NCI-H524 (cell line): ENCODE results near the gene SPATA21.

ENCODE experiments used
- DNase-seq, 2 experiments: peaks; one replicate each; lab custom pipeline; 2025; lab: John Stamatoyannopoulos, UW

The SPATA21 gene

DNA sequence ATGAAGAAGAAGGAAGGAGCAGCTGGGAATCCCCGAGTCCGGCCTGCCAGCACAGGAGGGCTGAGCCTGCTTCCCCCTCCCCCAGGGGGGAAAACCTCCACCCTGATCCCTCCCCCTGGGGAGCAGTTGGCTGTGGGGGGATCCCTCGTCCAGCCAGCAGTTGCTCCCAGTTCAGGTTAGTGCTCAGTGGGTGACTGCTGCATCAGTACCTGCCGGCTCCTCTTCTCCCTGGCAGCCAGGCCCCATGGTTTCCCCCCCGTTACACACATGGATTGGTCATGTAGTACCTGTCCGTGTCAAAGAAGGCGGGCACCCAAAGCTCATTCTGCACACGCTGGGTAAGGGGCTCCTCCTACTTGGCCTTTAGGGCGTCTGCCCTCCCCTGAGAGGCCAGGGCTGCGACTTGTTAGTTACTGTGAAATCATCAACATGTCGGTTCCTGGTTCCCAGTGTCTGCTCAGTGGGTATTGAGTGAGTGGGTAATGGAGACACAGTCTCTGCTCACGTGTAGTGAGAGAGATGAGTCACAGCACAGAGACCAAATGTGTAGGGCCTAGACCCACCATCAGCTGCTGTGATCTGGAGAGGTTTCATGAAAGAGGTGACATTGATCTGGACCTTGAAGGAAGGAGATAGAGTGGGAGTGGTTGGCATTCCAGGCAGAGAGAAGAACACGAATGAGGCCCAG lies 14.8 kb upstream of the SPATA21 start:
- no peak for DNase-seq

DNA sequence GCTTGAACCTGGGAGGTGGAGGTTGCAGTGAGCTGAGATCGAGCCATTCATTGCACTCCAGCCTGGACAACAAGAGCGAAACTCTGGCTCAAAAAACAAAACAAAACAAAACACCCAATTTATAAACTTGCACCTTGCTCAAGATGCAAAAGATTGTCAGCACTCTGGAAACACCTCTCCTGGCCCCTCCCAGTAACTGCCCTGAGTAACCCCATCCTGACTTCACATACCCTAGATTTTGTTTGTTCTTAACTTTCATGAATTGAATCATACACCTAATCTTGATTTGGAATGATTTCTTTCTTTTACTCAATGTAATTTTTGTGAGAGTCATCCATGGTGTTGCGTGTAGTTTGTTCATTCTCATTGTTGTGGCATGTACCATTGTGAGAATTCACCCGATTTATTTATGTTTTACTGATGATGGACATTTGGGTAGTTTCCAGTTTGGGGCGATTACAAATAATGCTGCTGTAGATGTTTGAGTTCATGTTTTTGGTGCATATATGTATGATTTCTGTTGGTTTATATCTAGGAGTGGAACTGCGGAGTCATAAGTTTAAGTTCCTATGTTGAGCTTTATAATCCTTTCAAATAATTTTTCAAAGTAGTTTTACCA lies 13.7 kb upstream of the SPATA21 start:
- DNase-seq, result no peak

DNA sequence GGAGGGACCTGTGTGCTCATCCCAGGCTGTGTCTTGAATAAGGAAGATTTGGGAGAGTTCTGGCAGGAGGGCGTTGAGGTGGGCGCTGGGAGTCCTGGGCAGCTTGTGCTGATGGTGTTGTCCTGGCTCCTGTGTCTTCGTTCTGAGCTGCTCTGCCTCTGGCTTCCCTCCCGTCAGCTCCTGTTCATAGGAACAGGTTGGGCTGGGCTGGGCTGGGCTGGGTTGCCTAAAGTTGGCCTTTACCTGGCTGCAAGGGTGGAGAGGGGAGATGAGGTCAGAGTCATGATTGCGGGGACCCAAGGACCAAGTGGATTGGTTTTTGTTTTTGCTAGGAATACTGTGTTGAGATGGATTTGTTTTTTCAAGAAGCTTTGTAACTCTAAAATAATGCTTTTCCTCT lies 12.4 kb upstream of the SPATA21 start:
- DNase-seq, result no peak

DNA sequence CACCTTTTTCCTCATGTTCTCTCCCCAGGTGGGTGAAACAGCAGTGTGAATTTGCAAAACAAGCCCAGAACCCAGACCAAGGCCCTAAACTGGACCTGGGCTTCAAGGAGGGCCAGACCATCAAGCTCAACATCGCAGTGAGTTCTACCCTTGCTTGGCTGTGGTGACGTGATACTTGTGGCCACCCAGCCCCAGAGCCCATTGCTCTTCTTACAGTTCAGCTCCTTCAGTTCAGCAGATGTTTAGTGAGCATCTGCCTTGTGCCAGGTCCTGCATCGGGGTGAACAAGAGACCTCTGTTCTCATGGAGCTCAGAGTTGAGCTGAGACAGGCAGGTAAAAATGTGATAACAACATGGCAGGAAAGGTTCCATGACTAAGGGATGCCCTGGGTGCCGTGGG lies 11.8 kb upstream of the SPATA21 start:
- no peak for DNase-seq

DNA sequence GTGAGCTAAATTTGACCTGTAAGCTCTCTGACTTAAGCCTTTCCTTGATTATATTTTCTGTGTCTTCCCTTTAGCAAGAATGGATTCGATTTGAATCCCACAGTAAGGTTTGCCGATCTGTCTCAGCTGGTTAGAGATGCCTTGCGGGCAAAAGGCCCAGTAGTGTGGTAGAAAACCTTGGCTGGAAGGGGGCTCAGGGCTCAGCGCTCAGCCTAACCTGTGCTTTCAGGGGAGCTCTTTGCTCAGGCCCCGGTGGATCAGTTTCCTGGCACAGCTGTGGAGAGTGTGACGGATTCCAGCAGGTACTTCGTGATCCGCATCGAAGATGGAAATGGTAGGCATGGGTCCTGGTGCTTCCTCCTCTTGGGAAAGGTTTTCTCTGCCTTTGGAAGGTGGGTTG lies 10.4 kb upstream of the SPATA21 start:
- no peak for DNase-seq

DNA sequence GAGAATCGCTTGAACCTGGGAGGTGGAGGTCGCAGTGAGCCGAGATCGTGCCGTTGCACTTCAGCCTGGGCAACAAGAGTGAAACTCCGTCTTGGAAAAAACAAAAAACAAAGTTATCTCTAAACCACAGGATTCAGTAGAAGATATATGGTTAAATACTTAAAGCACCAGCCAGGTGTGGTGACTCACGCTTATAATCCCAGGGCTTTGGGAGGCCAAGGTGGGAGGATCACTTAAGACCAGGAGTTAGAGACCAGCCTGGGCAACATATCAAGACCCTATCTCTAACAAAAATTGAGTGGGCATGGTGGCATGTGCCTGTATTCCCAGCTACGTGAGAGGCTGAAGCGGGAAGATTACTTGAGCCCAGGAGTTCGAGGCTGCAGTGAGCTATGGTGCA lies 8.9 kb upstream of the SPATA21 start:
- no peak for DNase-seq

DNA sequence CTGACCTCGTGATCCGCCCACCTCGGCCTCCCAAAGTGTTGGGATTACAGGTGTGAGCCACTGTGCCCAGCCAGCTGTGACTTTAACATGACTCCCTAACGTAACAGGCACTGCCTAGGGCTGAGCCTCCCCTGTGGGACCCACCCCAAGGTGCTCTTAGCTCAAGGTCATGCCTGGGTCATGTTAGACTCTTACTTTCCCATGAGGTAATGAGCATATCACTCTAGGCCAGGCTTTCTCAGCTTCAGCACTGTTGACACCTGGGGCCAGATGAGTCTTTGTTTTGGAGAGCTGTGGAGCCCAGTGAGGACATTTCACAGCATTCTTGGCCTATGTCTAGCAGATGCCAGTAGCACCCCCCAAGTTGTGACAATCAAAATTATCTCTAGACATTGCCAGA lies 7.8 kb upstream of the SPATA21 start:
- DNase-seq, result no peak

DNA sequence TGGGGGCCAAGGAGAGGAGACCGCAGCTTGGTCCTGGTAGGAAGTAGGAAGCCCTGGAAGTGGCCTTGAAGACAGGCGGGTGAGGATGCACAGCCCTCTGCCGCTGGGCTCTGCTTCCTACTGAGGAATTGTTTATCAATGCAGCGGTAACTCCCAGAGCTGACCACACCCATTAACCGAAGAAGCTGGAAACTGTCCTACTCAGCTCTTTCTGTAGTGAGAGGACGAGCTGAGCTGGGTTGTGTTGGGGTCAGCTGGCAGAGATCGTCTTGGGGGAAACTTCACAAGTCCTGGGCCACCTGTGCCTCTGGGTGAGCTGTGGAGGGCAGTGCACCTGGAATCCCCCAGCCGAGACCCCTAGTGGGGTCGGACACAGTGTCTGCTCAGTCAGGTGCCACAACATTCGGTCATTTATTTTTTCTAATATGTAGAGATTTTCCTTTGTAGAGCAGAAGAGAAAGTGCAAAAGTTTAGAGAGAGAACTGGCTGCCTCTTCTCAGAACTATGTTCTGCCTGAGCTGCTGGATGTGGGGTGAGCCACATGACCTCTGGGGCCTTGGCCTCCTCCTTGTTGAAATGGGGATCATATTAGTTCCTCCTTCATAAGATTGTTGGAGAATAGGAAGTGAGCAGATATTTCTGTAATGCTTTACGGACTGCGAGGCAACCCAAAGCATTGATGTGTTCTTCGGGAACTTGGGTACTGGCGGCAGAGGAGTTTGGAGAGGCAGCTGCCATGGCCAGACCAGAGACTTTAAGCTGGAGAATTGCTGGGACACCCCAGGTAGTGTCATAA lies 6.9 kb upstream of the SPATA21 start:
- DNase-seq, result no peak

DNA sequence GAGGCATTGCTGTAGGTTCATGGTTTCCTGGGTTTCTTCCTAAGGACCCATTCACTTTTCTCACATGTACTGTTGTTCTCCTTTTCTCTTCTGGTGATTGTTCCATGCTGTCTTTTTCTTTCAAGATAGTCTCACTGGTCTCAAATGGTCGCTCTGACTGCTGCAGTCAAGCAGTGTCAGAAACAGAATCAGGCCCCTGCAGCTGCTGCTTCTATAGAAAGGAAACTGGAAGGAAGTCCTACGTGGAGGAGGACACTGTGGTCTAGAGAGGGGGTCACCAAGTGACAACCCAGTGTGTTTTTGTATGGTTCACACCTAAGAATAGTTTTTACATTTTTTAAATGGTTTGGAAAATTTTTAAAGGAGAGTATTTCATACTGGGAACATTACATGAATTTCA lies 5.7 kb upstream of the SPATA21 start:
- no peak for DNase-seq

DNA sequence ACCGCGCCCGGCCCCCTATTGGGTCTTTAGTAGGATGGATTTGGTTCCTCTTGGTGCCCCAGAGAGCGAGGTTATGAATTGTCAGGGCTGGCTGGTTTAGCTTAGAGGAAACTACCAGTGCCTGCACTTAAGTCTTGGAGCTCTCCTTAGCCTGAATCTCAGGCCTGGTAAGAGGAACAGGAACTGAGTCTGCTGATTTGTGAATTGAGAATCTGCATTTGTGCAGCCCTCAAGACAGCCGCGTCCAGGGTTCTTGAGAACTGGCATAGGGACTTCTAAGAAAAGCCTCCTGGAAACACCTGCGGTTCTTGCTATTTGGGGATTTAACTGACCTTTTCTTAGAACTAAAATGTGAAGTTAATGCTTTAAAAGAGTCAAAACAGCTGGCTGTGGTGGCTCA lies 5.0 kb upstream of the SPATA21 start:
- no peak for DNase-seq

DNA sequence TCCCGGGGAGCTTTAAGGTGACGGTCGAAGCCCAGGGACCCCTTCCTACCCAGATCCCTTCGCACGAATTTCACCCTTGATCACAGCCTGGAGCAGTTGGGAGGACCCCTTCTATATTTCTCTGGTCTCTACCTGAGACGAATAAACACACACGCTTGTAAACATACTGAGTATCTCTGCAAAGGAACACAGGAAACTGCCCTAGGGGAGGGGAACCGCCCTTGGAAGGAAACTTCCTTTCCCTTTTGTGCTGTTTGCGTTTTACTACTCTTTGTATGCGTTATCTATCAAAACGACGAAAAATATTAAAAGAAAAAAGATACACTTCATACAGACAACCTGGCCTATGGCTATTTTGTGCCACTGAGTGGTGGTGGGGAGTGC lies 4.0 kb upstream of the SPATA21 start:
- DNase-seq, result no peak

DNA sequence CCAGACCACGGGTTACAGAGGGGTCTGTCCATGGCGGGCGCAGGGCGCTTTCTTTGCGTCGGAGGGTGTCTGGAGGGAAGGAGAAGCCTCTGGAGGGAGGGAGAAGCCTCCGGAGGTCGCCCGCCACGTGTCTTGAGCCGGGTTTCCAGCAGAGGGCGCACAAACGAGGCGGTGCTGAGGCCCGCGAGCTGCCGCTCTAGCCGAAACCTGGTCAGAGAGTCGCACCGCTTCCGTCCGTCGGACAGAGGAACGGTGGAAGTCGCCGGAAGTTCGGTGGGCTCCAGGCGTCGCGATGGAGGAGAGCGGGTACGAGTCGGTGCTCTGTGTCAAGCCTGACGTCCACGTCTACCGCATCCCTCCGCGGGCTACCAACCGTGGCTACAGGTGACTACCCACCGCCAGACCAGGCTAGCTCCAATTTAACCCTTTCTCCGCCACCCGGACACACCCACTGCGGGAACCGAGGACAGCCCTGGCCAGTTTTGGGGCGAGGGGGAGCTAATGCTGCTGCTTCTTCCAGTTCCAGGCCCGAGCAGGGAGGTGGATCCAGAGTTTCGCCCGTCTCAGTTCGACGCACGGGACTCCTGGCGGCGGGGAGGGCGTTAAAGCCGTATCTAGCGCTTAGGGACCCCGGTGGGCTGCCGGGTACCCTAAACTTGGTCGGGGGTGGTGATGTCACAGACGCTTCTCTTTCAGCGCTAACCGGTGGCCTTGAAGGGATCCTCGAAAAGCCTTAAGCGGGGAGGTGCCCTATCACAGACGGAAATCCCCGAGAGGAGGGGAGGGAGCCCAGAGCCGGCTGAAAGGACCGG lies 3.5 kb upstream of the SPATA21 start, which contains the start of gene NECAP2:
NECAP2 (plus strand) TSS at position 255 of the 812 bp plus-strand sequence; CDS start at position 293, 38 bp downstream.
- peak; percentile 78 to 90 for DNase-seq

DNA sequence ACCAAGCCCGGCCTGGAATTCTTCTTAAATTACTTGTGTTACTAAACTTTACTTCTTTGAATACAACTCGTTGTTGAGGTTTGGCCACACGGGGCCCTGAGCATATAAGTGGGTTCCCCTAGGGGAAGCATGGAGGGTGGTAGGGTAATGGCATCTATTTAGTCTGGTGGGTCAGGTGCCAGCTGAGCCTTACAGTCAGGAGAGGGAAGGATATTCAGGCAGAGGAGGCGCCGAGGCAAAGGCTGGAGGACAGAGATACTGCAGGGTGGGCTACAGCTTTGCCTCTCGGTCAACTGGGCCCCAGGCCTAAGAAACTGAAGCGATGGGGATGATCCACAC lies 2.9 kb upstream of the SPATA21 start:
- DNase-seq, result no peak

DNA sequence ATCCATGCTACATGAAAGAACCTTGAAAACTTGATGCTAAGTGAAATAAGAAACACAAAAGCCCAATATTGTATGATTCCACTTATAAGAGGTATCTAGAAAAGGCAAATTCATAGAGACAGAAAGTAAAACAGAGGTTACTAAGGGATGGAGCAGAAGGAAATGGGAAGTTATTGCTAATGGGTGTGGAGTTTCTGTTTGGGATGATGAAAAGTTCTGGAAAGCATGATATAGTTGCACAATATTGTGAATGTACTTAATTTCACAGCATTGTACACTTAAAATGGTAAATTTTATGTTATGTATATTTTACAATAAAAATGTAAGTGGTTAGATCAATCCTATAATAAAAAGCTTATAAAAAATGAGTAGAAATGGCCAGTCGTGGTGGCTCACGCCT lies 1.7 kb upstream of the SPATA21 start:
- no peak for DNase-seq

DNA sequence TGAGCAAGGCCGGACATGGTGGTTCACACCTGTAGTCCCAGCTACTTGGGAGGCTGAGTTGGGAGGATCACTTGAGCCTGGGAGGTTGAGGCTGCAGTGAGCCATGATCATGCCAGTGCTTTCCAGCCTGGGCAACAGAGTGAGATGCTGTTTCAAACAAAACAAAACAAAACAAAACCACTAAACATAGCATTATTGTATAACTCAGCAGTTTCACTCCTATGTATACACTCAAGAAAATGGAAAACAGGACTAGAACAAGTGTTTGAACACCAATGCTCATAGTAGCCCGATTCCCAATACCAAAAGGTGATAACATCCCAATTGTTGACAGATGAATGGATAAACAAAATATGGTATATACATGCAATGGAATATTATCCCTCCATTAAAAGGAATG lies 1.3 kb upstream of the SPATA21 start:
- DNase-seq, result no peak

DNA sequence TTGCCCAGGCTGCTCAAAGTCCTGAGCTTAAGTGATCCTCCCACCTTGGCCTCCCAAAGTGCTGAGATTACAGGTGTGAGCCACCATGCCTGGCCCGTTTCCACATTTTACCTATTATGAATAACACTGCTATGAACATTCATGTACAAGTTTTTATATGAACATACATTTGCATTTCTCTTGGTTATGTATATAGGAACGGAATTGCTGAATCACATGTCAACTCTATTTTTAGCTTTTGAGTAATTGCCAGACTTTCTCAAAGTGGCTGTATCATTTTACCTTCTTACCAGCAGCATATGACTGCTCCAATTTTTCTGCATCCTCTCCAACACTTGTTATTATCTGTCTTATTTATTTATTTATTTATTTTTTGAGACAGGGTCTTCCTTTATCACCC lies 2.7 kb downstream of the SPATA21 start:
- DNase-seq, result no peak

DNA sequence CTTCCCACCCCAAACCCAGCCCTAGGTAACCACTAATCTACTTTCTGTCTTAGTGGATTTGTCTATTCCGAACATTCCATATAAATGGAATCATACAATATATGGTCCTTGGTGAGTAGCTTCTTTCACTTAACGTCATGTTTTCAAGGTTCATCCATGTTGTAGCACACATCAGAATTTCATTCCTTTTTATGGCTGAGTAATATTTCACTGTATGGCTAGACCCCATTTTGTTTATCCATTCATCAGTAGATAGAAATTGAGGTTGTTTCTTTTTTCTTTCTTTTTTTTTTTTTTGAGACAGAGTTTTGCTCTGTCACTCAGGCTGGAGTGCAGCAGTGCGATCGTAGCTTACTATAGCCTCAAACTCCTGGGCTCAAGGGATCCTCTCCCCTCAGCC lies 3.2 kb downstream of the SPATA21 start:
- DNase-seq, result no peak

DNA sequence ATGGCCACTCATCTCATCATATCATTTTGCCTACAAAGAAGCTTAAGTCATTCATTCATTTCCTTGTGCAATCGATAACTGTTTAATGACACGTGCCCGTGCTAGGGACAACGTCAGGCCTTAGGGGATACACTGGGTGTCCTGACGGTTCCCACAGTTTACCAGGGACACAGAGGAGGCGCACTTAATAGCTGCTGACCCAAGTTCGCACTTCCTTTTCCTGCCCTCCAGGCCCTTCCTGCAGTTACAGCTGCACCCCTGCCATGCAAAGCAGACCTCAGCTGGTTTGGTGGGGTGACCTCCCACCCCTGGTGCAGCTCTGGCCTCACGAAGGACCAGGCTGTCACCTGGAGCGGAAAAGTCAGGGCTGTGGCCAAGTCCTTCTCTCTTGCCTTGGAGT lies 4.2 kb downstream of the SPATA21 start:
- no peak for DNase-seq

DNA sequence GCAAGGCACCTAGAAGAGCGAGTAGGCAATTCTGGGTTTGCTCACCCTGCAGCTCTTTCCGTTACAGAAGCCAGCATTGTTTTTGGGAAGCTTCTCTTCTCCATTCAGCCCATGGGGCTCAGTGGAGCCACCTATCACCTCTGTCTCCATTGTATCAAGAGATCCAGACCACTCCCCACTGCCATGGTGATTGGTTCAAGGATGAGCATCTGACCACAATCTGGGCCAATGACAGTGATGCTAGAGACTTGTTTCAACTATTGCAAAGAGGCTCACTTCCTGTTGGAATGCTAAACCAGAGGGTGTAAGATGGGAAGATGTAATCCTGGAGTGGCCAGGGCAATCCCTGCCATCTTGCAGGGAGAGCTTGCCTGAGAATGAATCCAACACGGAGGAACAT lies 6.6 kb downstream of the SPATA21 start:
- peak in 1 of 2 experiments; percentile 22 for DNase-seq

DNA sequence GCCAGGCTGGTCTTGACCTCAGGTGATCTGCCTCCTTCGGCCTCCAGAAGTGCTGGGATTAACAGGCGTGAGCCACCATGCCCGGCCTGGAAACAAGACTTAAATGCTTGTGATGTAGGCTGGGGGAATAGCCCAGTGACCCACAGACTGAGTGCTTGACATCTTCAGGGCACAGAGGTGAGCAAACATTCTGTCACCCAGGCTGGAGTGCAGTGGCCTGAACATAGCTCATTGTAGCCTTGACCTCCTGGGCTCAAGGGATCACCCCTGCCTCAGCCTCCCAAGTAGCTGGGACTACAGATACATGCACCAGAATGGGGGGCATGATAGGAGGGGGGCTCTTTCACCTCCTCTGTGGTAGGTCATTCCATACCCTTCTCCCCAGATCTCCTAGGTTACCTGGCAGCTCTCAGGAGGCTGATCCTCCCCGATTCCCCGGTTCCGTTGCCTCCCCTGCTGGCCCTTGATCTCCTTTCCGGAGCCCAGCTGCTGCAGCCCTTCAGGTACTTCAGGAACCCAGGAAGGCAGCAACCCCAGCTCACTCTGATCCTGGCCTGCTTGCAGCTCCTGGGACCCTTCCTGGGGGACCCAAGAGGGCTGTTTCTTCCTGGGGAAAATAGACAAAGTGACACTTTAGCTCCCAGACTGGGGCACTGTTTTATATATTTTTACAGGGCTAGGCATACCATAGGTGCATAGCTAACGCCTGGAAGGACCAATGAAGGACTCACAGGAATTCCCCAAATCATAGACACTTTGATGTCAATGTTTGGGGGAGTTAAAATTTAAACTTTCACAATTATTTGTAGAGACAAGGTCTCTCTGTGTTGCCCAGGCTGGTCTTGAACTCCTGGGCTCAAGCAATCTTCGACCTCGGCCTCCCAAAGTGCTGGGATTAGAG lies 11.8 kb downstream of the SPATA21 start:
- DNase-seq, result no peak

DNA sequence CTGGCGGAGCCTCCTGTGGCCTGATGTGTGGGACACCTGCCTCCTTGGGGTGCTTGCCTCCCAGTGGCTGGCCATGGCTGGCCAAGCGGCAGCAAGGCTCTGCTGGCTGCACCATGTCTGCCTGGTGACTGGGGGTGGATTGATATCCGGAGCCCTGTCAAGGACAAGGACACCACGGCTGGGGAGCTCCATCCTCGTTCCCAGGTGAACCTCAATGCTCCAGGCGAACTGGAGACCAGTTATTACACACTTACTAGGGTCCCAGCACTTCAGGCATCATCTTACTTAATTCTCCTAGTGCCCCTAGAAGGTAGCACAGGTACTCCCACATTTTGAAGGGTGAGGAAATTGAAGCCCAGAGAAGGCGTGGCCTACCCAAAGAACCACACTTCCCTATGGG lies 15.2 kb downstream of the SPATA21 start:
- DNase-seq, result no peak
